ENCODE measurements around the gene ARPP19.

Gene ARPP19

DNA sequence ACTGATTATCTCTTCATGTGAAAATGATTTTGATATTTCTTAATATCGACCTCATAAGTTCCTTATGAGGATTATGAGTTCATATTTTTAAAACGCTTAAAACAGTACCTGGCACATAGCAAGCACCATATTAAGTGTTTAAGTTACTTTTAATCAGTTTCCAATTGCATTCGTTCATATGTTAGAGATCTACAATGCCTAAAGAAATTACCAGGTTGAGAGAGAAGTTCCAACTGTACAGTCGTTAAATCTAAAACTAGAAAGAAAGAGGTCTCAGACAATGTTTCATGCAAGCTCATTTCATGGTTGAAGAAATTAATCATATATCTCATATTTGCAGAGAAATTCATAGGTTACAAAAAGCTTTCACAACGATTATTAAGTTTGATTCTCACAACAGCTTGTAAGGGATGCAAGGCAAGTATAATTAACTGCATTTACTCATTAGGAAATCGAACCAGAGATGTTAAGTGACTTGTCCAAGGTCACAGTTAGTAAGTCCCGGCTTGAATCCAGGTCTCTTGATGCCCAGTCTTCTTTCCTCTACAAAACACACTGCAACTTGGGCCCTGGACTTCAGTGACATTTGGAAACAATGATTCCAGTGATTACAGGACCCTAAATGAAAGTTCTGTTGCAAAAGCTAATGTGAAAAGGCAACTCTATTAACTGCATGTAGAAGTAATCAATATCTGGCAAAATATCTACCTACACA, 41.5 kb downstream of the ARPP19 start:
- no peak overlapping the region for H3K27ac ChIP-seq
- no peak for TF ChIP-seq ZFX (IDR thresholded peaks at IDR 0.05)
- TF ChIP-seq, protein P1, sequence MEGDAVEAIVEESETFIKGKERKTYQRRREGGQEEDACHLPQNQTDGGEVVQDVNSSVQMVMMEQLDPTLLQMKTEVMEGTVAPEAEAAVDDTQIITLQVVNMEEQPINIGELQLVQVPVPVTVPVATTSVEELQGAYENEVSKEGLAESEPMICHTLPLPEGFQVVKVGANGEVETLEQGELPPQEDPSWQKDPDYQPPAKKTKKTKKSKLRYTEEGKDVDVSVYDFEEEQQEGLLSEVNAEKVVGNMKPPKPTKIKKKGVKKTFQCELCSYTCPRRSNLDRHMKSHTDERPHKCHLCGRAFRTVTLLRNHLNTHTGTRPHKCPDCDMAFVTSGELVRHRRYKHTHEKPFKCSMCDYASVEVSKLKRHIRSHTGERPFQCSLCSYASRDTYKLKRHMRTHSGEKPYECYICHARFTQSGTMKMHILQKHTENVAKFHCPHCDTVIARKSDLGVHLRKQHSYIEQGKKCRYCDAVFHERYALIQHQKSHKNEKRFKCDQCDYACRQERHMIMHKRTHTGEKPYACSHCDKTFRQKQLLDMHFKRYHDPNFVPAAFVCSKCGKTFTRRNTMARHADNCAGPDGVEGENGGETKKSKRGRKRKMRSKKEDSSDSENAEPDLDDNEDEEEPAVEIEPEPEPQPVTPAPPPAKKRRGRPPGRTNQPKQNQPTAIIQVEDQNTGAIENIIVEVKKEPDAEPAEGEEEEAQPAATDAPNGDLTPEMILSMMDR (conservative IDR thresholded peaks at IDR 0.05) = no peak

GRCh38 chr15:52524223-52525136, 44.4 kb downstream of the ARPP19 start:
- H3K27ac ChIP-seq = no peak overlapping the region
- TF ChIP-seq, protein P1 (conservative IDR thresholded peaks at IDR 0.05) = no peak
- TF ChIP-seq ZFX (IDR thresholded peaks at IDR 0.05) = no peak

- TF ChIP-seq ZFX (IDR thresholded peaks at IDR 0.05) = no peak
- TF ChIP-seq, protein P1 (conservative IDR thresholded peaks at IDR 0.05) = no peak
- no peak overlapping the region for H3K27ac ChIP-seq
These were observed 45.2 kb downstream of the ARPP19 start for GRCh38 chr15:52523647-52524046.

- TF ChIP-seq ZFX (IDR thresholded peaks at IDR 0.05) = no peak
- TF ChIP-seq, protein P1 (conservative IDR thresholded peaks at IDR 0.05) = no peak
- no peak overlapping the region for H3K27ac ChIP-seq
These were observed 45.6 kb downstream of the ARPP19 start for GRCh38 chr15:52523192-52523591.

GRCh38 chr15:52521682-52522081, 47.1 kb downstream of the ARPP19 start:
- TF ChIP-seq, protein P1 (conservative IDR thresholded peaks at IDR 0.05) = no peak
- H3K27ac ChIP-seq = no peak overlapping the region

GRCh38 chr15:52520421-52520820, 48.4 kb downstream of the ARPP19 start:
- TF ChIP-seq, protein P1 (conservative IDR thresholded peaks at IDR 0.05) = no peak
- TF ChIP-seq ZFX (IDR thresholded peaks at IDR 0.05) = no peak
- H3K27ac ChIP-seq = no peak overlapping the region

All from C4-2B (cell line).